AG09309 (cell line): Measurements from ENCODE around the gene INSR.

ENCODE experiments used
- DNase-seq: peaks from one replicate; pipeline ENCODE4 v3.0.0-alpha.2; 2010; ENCODE audit warnings: low read depth
- H3K4me3 ChIP-seq: 2 replicates; pipeline ENCODE4 v1.5.1; 2011; ENCODE audit warnings: mild to moderate bottlenecking, low read depth, low read length, moderate library complexity; ENCODE audit not compliant: control insufficient read depth
- TF ChIP-seq, protein P1 (sequence below): IDR thresholded peaks from 2 replicates; pipeline ENCODE4 v1.5.1; 2011; ENCODE audit warnings: mild to moderate bottlenecking, low read depth, low read length, inconsistent platforms; ENCODE audit not compliant: insufficient read depth, control insufficient read depth; ENCODE audit errors: missing control alignments

The INSR gene

DNA sequence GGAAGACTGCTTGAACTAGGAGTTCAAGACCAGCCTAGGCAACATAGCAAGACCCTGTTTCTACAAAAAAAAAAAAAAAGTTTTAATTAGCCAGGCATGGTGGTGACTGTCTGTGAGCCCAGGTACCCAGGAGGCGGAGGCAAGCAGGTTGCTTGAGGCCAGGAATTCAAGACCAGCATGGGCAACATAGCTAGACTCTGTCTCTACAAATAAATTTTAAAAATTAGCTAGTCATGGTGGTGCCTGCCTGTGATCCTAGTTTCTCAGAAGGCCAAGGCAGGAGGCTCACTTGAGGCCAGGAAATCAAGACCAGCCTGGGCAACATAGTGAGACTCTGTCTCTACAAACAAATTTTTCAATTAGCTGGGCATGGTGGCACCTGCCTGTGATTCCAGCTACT lies 6.1 kb downstream of the INSR start:
- DNase-seq = no peak
- H3K4me3 ChIP-seq = no peak overlapping the region
- TF ChIP-seq, protein P1, sequence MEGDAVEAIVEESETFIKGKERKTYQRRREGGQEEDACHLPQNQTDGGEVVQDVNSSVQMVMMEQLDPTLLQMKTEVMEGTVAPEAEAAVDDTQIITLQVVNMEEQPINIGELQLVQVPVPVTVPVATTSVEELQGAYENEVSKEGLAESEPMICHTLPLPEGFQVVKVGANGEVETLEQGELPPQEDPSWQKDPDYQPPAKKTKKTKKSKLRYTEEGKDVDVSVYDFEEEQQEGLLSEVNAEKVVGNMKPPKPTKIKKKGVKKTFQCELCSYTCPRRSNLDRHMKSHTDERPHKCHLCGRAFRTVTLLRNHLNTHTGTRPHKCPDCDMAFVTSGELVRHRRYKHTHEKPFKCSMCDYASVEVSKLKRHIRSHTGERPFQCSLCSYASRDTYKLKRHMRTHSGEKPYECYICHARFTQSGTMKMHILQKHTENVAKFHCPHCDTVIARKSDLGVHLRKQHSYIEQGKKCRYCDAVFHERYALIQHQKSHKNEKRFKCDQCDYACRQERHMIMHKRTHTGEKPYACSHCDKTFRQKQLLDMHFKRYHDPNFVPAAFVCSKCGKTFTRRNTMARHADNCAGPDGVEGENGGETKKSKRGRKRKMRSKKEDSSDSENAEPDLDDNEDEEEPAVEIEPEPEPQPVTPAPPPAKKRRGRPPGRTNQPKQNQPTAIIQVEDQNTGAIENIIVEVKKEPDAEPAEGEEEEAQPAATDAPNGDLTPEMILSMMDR = no peak

DNA sequence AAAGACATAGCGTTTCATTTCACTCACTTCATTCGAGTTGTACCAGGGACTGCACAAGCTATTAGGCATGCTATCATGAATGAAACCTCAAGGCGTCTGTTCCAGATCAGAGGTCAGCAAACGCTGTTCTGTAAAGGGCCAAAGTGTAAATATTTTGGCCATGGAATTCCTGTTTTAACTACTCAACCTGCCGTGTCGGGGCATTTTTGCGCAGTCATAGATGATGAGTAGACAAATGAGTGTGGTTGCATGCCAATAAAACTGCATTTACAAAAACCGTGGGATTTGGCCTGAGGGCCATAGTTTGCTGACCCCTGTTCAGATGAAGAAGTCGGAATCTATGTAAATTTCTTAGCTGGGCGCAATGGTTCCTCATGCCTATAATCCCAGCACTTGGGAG lies 6.5 kb downstream of the INSR start:
- TF ChIP-seq, protein P1 = no peak
- DNase-seq = no peak
- H3K4me3 ChIP-seq = no peak overlapping the region

DNA sequence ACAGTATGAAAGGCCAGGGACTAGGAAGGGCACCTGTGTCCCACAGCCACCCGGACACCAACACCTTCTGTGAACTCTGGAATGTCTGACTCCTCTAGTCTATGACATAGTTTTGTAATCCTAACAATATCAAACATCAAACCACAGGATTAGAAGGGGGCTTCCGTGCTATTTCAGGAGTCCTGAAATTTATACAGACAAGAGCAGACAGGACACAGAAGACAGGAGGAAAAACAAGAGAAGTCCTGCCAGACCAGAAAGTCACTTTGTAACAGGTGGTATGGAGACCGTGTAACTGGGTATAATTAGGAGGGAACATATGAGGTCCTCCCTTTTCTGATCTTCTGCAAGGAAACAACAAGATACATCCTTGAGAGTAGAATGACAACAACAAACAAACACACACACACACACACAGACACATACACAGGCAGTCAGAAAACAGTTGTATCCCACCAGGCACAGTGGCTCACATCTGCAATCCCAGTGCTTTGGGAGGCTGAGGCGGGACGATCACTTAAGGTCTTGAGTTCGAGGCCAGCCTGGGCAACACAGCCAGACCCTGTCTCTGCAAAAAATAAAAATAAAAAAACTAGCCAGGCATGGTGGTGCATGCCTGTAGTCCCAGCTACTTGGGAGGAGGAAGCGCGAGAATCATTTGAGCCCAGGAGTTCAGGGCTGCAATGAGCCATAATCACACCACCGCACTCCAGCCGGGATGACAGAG lies 13.1 kb downstream of the INSR start:
- TF ChIP-seq, protein P1 = no peak
- no peak overlapping the region for H3K4me3 ChIP-seq
- no peak for DNase-seq

DNA sequence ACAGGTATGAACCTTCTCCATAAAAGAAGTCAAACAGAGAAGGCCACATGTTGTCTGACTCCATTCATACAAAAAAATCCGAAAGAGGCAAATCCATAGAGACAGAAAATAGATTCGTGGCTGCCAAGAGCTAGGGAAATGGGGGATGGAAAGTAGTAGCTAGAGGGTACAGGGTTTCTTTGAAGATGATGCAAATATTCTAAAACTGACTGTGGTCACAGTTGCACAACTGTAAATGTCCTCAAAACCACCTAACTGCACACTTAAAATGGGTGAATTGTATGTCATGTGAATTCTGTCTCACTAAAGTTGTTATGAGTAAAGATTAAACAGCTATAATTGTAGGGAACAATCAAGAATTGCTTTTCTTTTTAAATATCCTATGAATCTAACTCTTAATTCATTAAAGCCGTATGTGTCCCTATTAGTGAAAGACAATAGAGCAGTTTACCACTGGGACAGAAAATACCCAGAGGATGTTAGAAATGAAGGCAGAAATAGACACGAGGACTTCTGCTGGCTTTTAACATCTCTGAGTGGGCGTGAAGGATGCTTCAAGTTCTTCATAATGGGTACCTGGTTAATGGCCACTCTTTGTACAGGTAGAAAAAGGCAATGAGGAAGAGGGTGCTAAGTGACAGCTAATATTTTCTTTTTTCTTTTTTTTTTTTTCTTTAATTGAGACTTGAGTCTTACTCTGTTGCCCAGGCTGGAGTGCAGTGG lies 21.2 kb downstream of the INSR start:
- peak; percentile 25 for DNase-seq
- H3K4me3 ChIP-seq = no peak overlapping the region
- TF ChIP-seq, protein P1 = no peak

DNA sequence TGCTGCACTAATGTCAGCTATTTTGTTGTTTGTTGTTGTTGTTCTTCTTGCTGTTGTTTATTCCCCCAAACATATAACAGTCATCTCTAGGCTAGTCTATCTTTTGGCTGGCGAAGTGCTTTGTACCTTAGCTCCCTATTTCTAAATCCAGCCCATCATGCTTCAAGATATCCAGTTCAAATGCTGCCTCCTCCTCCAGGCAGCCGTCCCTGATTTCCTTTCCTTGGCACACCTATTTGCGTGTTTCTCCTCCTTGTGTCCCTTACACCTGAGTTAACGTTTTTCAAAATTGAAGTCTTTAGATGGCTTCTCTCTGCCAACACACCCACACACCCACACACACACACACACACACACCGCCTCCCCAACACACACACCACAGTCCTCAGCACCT lies 25.5 kb downstream of the INSR start:
- no peak overlapping the region for H3K4me3 ChIP-seq
- DNase-seq = no peak
- TF ChIP-seq, protein P1 = no peak

DNA sequence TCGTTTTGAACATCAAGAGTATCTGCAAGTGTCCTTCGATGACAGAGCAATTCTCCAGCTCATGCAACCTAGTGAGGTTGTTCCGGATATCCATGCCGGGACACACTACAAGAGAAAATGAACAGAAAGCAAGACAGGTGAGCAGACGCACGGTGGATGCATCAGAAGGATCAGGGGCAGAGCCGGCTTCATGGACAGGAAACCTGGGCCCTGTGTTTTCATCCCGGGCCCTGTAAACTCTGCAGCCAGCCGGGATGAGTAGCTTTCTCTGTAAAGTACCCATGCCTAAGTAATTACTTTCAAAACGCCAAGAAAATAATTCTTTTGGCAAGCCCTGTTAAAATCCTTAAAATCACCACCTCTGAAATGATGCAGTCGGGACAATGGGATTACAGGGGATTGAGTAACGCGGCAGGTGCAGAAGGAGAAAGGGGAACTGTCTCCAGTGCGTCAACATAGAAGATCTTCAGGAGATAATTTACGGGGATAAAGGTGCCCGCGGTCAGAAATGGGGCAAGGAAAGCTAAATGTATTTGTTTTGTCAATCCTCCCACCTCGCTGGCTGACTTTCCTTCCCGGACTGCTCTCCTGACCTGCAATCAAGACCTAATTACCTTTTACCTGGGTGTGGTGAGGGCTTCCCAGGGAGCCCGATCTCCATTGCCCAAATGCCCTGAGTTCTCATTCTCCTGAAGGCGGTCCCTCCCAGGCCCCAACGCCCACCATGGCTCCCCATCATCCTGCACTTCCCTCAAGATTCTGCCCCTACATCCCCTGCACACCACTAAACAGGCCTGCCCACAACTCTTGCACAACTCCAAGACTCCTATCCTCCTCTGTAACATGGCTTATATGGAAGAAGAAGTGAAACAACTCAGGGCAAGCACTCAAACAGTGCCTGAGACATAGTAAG lies 26.2 kb downstream of the INSR start:
- no peak for DNase-seq
- no peak overlapping the region for H3K4me3 ChIP-seq
- TF ChIP-seq, protein P1 = no peak
